NCI-H128 (cell line): ENCODE results near the gene SLC6A18.

ENCODE experiments used
- DNase-seq: peaks from one replicate; lab custom pipeline; 2025; ENCODE audit not compliant: unreplicated experiment; lab: John Stamatoyannopoulos, UW

SLC6A18 gene

DNA sequence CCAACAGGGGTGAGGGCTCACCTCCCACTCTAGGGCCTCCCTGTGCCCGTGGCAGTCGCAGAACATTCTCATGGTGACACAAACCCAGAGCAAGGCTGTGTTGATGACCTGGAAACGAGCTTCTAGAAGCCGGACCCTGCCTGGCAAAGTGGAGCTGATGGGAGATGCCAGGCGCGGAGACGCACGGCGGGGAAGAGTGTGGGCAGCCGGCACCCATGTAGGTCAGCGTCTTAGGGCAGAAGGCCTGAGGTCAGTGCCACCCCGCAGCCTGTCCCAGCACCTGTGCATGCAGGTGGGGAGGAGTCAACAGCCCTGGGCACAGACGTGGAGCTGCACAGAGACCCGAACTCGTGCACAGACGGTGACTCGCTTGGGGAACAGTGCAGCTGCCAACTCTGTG lies 5.4 kb downstream of the SLC6A18 start:
- no peak for DNase-seq

DNA sequence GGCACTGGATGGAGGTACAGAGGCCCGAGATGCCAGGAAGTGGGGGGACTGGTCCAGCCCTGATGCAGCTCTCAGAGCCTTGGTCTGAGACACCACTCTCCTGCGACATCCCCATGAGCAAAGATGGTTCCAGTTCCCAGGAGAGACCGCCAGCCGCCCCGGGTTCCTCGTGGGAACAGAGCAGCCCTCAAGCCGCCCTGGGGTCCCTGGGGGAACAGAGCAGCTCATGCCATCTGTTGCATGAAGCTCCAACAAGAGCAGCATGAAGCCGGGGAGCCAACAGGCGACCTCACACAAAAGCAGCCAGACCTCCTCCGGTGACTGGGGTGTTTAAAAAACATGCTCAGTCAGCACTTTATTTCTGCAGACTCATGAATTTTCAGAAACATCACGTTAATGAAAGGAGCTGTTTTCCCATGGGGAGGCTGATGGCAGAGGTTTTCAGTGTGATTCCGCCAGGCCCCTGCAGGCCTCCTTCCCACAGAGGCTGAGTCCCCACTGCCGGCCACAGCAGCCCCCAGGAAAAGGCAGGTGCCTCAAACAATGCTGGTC lies 6.2 kb downstream of the SLC6A18 start:
- DNase-seq: no peak

DNA sequence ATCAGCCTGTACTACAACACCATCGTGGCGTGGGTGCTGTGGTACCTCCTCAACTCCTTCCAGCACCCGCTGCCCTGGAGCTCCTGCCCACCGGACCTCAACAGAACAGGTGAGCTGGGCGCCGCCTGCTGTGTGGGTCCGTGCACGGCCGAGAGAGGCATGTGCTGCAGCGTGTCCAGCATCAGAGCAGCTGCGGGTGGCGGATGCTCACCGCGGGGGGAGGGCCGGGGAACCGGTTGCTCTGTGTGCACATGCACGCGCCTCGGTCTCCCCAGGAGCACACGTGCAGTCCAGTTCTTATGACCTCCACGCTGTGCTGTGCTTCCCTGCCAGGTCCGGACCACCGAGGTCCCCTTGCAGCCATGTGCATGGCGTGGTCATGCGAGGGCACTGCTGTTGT lies 7.6 kb downstream of the SLC6A18 start:
- no peak for DNase-seq

DNA sequence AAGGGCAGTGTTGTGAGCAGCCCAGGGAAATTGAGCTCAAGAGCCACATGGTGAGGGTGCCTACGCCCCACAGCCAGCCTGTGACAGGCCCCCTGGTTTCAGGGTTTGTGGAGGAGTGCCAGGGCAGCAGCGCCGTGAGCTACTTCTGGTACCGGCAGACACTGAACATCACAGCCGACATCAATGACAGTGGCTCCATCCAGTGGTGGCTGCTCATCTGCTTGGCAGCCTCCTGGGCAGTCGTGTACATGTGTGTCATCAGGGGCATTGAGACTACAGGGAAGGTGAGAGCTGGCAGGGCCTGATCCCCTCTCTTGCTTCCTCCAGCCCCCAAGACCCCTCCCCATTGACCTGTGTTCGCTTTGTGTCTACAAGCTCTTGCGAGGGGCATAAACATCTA lies 10.2 kb downstream of the SLC6A18 start:
- DNase-seq: no peak

DNA sequence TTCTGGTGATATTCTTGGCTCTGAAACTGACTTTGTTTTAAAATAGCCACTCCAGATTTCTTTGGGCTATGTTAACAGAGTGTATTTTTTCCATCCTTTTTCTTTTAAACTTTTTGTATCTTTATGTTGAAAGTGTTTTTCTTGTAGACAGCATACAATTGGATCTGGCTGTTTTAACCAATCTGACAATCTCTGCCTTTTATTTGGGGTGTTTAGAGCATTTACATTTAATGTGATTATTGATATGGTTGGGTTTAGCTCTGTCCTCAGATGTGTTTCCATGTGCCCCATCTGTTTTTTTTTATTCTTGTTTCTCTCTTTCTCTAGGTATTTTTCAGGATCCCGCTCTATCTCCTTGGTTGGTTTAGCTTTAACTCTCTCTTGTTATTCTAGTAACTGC lies 10.7 kb downstream of the SLC6A18 start:
- DNase-seq: no peak

DNA sequence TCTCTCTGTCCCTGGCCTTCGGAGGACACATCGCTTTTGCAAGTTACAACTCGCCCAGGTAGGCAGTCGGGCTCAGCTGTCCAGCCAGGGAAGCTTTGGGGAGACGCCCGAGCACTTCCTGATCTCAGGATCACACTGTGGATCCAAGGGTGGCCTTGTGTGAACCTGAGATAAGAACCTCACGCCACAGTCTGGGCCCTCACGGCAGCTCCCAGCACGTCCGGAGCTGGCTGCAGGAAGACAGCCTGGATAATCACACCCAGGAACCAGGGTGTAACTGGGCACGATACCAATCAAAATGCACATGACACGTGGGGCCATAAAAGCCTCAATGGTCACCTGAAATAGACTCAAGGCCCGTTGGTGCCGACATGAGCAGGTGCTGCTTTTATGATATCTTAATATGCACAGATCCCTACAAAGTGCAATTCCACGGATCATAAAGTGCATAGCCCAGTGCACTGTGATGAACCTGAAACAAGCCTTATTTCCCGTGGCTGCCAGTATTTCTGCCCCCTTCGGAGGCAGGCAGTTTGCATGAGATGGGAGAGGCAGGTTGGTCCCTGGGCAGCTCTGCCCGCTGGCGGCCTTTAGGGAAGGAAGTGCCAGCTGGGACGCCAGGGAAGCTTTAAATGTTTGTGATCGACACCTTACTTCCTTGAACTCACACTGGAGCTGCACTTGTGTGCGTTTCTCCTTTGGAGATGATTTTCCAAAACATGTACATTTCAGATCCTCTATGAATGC lies 14.5 kb downstream of the SLC6A18 start:
- DNase-seq: no peak

DNA sequence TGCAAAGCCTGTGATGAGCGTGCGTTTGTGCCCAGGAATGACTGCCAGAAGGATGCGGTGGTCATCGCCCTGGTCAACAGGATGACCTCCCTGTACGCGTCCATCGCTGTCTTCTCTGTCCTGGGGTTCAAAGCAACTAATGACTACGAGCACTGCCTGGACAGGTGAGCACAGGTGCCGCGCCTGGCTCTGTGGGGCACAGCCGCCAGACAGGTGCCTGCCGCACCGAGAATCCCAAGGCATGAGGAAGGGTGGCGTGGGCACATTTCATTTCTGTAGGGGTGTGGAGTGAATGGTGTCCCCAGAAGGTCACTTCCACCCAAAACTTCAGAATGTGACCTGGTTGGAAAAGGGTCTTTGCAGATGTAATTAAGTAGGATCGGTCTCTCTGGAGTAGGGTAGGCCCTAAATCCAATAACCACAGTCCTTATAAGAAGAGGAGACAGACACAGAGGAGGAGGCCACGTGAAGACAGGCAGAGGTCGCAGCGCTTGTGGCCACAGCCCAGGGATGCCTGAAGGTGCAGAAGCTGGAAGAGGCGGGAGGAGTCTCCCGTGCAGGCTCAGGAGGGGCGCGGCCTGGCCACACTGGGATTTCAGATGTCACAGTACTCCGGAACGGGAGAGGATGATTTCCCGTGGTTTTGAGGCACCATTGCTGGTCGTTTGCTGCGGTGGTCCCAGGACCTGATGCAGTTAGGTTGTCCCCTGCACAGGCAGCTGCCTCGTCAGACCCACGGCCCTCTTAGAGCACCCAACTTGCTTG lies 15.5 kb downstream of the SLC6A18 start:
- DNase-seq: no peak

DNA sequence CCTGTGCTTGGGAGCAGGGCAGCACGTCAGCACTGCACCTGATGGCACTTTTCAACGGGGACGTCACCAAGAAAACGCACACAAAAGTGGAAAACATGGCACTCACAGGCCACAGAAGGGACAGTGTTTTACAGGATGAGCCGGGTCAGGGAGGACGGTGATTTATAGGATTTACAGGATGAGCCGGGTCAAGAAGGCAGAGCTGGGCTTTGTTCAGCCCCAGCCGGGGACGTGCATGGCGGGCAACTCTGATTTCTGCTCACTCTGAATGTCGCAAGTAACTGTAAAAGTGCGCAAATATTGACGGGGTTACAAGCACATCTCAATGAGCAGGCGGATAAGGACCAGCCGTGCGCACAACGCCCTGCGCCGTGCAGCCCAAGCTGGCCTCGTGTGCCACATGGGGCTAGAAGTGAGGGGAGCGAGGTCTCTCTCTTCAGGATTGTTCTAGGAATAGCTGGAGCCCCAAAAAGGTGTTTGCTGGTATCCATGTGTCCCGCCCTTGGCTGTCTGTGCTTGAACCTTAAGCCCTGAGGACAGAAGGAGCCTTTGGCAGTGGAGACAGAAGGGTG lies 16.4 kb downstream of the SLC6A18 start:
- no peak for DNase-seq

DNA sequence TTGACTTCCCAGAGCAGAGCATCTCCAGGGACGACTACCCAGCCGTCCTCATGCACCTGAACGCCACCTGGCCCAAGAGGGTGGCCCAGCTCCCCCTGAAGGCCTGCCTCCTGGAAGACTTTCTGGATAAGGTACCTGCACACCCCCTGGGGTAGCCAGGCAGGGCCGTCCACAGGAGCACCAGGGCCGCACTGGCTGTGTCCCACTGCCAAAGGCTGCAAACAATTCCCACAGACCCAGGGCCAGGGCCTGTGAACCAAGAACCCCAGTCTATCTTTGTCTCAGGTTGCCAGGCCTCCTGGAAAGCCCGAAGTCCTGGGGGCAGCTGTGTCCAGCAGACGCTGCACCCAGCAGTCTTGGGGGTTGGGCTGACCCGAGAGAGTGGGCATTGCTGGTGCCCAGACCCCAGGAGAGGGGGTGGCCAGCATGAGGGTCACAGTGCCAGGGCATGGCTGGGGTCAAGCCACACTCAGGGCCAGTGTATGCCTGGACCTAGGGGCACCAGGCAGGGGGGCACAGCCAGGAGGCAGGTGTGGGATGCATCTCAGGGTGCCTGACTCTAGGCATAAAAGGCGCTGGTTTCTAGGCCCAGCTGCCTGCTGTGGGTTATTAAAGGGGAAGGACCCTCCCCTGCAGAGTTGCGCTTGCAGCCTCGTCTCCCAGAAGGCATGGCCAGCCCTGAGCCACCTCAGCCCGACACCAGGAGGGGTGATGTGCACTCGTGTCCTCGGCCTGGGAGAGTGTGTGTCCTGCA lies 17.7 kb downstream of the SLC6A18 start:
- DNase-seq: no peak

DNA sequence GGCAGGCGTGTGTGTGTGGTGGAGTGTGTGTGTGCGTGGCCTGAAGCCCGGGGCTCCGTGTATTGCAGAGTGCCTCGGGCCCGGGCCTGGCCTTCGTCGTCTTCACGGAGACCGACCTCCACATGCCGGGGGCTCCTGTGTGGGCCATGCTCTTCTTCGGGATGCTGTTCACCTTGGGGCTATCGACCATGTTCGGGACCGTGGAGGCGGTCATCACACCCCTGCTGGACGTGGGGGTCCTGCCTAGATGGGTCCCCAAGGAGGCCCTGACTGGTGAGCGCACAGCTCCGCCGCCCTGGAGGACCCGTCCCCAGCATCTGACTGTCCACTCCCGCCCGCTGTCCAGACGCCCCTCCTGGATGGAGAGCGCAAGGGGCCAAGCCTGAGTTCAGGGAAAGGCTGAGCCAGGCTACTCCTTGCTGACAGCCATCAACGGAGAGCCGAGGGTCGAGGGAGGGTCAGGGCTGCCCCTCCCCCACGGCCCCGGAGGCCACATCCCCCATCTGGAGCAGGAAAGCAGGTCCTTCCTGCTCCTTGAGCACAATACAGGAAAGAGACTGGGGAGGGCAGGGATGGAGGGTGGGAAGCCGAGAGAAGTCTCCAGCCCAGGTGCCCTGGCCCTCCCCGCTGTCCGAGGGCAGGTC lies 18.4 kb downstream of the SLC6A18 start:
- DNase-seq: no peak

DNA sequence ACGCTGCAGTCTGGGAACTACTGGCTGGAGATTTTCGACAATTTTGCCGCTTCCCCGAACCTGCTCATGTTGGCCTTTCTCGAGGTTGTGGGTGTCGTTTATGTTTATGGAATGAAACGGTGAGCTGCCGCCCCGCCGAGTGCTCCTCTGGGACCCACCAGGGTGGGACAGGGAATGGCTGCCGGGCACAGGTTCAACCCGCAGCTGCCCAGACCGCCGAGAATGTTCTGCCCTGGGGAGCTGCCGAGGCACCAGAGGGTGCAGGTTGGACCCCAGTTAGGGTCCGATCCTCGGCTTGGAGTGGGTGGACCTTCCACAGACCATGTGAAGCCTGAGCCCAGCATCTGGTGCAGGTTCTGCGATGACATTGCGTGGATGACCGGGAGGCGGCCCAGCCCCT lies 19.1 kb downstream of the SLC6A18 start:
- DNase-seq: no peak

DNA sequence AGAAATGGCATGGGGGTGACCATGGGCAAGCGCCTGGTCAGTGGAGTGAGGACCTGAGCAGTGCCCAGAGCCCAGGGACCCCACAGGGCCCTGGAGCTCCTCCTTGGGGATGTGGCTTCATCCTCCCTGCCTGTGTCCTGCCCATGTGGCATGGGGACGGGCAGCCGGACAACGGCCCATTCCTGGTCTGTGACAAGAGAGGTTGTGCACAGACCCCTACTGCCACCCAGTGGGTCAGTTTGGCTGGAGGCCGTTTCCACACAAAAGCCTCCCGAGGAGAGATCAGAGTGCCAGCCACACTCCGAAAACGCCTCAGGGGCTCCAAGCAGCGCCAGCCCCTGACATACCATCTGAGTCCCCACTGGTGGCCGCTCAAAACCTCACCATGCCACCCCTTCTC lies 19.8 kb downstream of the SLC6A18 start:
- no peak for DNase-seq

DNA sequence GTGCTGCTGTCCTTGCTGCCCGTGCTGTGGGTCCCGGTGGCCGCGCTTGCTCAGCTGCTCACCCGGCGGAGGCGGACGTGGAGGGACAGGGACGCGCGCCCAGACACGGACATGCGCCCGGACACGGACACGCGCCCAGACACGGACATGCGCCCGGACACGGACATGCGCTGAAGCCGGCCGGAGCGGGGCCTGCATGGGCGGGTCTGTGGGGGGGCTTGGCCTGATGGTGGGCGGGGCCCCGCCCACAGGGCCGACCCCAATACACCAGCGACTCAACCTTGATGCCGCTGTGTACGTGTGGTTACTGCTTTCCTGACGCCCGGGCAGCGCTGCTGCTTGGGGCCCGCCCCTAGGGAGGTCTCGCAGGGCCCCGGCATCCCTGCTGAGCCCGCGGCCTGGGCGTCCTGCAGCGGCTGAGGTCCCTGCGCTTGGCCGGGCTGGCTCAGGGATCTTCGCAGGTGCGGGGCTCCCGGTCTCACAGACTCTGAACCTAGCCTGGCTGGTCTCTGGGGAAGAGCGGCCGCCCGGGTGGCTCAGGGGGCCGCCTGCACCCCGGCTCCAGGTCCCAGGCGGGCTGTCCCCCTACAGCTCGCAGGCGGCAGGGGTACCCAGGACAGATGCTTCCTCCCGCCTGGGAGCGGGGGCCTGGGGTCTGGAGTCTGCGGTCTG lies 20.9 kb downstream of the SLC6A18 start:
- no peak for DNase-seq

DNA sequence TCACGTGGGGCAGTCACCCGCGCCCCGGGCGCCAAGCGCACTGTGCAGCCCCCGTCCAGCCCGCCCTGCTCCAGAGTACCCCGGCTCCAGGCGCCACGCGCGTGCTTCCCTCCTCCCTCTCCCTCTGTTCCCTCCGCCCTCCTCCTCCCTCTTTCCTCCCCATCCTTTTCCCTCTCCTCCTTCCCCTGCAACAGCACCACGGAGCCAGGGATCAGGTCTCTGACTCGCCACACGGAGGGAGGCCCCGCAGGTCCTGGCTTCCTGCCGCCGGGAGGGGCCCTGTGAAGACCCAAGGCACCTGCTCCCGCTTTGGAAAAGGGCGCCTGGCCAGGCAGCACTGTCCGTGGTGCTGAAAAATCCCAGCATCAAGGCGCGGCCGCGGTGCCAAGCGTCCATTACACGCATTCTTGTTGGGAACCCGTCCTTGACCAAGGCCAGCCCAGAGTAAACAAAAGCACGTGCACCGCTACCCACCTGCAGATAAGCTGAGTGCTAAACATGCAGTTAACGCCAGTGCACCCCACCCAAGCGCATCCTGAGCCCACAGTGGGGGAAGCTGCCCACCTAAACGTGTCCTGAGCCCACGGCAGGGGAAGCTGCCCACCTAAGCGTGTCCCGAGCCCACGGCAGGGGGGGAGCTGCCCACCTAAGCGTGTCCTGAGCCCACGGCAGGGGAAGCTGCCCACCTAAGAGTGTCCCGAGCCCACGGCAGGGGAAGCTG lies 21.7 kb downstream of the SLC6A18 start:
- DNase-seq: no peak

DNA sequence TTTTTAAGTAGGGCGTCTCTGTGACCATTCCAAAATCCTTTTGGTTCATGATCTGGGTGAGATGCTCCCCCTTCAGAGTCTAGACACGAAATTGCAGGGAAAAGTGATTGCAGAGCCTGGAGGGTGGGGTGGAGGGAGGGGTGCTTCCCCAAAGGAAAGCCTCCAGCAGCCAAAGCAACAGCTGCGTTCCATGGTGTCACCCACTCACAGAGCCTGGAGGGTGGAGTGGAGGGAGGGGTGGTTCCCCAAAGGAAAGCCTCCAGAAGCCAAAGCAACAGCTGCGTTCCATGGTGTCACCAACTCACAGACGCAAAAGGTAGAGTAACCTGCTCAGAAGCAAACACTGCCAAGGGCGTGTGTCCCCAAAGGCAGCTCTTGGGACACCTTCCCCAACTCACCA lies 22.6 kb downstream of the SLC6A18 start:
- DNase-seq: no peak

DNA sequence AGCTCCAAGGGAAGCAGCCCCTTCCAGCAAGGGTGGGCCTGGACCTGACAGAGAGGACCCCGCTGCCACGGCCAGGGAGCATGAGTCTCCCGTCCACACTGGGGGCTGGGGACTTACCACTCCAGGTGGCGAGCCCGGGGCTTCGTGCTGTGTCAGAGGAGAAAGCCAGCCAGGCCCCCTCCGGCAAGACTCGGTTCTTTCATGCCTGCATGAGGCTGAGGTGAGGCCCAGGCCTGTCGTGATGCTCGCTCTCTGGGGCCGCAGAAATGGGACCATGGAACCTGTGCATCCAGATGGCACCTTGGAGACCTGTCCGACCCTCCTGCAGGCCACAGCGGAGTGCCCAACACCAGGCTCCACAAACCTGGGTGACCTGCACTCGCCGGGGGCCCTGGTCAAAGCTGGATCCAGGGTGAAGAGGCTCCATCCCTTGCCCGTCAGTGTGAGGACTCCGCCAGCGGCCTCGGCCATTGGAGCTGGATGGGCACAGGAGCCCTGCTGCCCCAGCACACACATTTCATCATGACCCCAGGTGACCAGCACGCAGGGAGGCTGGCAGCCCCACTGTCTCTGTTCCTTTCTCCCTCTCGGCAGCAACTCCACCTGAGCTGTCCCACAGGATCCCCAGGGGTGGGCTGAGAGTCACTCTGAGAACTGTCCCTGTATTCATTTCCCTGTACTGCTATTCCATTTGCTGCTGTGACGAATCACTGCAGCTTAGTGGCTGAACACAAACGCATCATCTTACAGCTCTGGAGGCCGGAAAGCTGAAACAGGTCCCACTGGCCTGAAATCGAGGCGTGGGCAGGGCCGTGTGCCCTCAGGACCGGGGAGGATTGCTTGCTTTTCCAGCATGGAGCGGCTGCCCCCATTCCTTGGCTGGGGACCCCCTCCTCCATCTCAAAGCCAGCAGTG lies 24.4 kb downstream of the SLC6A18 start:
- DNase-seq: no peak

DNA sequence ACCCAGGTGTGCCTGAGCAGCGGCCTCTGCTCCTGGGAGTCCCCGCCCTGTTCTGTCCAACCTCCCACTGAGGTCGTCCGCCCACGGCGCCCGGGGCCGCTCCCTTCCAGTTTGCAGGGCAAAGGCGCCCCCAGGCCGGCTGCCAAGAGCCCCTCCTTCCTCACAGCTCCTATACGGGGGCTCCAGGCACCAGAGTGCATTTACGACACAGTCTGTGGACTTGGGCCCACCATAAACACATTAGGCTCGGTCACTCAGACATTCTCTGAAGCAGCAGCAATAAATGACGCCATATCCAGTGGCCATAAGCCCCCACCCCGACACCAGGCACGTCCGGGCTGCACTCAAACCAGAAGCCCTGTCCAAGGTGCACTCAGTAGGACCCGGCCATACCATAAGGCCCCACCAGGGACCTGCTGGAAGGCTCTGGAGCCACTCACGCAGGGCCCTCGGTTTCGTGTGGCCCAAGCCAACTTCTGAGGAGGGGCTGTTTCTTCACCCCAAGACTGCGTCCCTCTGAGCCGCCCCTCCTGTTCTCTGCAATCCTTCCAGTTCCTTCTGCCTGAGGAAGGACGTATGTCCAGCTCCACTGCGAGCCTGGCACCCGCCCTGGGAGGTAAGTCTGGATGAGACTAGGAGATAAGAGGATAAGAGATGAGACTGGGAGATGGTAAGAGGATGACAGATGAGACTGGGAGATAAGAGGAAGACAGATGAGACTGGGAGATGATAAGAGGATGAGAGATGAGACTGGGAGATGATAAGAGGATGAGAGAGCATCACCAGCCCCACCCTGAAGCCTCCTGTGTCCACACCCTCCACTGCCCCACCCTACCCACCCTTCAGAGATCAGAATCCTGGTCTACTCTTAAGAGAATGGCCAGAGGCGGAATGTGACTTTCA lies 26.7 kb downstream of the SLC6A18 start:
- no peak for DNase-seq

DNA sequence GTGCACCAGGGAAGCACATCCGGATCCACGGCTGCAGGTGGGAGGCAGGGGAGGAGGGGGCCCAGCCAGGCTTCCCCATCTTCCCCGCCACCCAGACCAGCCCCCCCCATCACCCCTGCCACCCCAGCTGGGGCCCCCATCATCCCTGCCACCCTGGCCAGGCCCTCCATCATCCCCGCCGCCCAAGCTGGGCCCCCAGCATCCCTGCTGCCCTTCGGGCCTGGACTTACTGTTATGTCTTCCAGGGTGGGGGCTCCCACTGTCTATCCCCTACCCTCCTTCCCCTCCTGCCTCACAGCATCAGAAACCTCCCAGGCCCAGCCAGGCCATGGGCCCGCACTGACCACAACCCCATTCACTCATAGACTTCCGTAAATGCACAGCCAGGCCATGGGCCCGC lies 27.5 kb downstream of the SLC6A18 start:
- DNase-seq: no peak
